GM18499 (cell line): Measurements from ENCODE around the gene C5orf24.
A peak's percentile ranks its signal among the peaks of the same experiment; 100 is the strongest.

ENCODE experiments used
- ATAC-seq: cut with Tn5 transposase; IDR thresholded peaks from one replicate; pipeline ENCODE4 v1.9.1; 2021; ENCODE audit warnings: moderate number of reproducible peaks; ENCODE audit not compliant: insufficient read depth, unreplicated experiment

Gene C5orf24

GRCh38 chr5:134904610-134905245, 59.0 kb downstream of the C5orf24 start, which contains the start of gene PCBD2:
TSS of gene PCBD2 (plus strand) at chr5:134905131. CDS start at chr5:134905140, 9 bp downstream.
- peak; percentile 38 for ATAC-seq

GRCh38 chr5:134905246-134905996, 59.7 kb downstream of the C5orf24 start:
- ATAC-seq, result peak; percentile 9

- ATAC-seq, result no peak
These were observed 61.0 kb downstream of the C5orf24 start for GRCh38 chr5:134906811-134907210.
